Stimulated activated CD4-positive, alpha-beta T cell treated with anti-CD3 and anti-CD28 coated beads, Interleukin-4, amount 100 ng/mL, for 1 hour (primary cell): Measurements from ENCODE around the gene BCAS1.

Experiments
- DNase-seq: peaks from one replicate; pipeline ENCODE4 v3.0.0-alpha.2; 2020

BCAS1 gene, protein sequence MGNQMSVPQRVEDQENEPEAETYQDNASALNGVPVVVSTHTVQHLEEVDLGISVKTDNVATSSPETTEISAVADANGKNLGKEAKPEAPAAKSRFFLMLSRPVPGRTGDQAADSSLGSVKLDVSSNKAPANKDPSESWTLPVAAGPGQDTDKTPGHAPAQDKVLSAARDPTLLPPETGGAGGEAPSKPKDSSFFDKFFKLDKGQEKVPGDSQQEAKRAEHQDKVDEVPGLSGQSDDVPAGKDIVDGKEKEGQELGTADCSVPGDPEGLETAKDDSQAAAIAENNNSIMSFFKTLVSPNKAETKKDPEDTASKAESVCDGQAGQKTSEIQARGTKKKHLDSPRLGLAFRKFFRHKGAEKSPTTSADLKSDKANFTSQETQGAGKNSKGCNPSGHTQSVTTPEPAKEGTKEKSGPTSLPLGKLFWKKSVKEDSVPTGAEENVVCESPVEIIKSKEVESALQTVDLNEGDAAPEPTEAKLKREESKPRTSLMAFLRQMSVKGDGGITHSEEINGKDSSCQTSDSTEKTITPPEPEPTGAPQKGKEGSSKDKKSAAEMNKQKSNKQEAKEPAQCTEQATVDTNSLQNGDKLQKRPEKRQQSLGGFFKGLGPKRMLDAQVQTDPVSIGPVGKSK

DNA sequence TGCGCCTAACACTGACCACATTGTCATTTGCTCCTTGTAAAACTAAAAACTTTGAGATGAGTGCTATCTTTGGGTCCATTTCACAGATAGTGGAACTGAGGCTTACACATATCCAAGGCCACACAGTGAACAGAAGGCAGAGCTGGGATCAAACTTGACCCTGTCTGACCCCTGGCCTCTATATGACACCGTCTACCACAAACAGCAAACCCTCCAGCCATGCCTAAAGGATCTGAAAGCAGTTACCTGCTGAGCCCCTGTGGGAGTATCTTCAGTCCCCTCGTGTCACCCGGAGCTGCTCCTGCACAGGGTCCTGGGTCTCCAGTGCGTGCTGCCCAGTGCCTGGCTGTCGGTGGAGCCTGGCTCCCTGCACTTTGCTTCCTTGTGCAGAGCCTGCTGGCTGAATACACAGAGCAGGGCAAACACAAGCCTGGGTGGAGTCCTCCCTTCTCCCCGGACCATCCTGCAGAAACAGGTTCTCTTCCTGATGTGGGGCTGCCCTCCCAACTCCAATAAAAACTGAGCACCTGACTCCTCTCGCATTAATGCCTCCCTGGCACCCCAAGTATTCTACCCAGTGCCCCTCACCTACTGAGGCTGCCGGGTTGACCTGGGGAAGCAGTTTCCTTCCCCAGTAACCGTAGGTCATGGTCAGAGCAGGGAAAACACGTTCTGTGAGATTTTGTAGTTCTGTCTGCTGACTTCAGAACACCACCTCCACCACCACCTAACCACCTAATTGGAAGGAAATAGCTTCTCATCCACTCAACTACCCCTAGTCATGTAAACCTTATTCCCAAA is at the start of gene BCAS1:
TSS of gene BCAS1 (minus strand) at position 408 of the 801 bp plus-strand sequence. CDS start 11,876 bp downstream, outside the sequence.
- no peak for DNase-seq

DNA sequence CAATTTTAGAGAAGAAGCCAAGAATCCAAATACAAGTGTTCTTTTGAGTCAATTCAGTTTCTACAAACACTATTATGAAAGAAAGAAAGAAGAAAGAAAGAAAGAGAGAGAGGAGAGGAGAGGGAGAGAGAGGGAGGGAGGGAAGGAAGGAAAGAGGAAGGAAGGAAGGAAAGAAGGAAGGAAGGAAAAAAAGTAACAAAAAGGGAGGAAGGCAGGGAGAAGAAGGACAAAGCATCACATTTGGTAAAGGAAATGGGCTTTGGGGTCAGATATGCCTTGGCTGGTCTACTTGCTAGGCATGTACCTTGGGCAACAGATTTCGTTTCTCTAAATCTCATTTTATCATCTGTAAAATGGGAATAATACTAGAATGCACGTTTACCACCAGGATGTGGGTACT is 49.4 kb upstream of the BCAS1 start:
- DNase-seq = no peak

DNA sequence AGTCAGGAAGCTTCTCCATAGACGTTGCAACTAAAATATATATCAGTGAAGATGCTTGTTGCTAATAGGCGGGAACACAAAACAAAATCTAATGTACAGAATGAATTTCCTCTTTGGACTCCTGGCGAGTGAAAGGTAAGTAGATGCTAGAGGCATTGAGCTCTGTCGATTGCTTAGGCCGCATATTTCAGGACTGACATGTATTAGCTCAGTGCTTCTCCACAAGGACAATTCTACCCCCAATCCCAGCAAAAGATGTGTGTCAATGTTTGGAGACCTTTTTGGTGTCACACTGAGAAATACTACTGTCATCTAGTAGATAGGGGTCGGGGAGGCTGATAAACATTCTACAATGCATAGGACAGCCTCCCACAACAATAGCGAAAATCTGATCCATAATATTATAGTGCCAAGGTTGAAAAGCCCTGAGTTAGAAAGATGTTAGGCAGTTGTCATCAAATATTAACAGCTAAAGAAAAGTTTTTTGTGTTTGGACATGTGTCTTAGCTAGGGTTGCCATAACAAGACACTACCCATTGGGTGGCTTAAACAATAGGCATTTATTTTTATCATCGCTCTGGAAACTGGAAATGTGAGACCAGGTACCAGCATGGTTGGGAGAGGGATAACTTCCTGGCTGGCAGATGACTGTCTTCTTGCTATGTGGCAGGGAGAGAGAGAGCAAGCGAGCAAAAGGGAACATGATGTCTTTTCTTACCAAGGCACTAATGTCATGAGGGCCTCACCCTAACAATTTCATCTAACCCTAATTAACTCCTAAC is 48.0 kb upstream of the BCAS1 start:
- DNase-seq = no peak

DNA sequence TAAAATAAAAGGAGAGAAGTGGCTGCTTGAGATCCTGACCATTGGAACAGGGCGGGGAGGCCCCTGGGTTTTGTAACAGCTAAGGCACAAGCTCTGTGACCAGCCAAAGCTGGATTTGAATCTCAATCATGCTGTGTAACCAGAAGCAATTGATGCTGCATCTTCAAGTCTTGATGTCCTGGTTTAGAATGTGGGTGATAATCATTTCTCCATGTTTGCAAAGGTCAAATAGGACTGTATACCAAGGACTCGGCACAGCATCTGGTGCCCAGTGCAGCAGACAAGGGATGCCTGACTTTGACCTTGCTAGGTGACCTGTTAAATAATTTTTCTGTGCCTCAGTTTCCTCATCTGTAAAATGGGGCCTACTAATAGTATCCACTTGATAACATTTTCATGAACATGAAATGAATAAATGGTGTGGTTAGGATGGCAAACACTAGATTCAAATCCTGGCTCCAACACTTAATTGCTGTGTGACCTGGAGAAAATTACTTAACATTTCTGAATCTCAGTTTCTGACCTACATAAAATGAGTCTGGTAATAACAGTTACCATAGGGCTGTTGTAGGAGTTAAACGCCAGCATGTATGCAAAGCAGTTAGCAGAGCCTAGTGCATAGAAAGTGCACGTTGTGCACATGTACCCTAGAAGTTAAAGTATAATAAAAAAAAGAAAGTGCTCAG is 46.3 kb upstream of the BCAS1 start:
- no peak for DNase-seq

DNA sequence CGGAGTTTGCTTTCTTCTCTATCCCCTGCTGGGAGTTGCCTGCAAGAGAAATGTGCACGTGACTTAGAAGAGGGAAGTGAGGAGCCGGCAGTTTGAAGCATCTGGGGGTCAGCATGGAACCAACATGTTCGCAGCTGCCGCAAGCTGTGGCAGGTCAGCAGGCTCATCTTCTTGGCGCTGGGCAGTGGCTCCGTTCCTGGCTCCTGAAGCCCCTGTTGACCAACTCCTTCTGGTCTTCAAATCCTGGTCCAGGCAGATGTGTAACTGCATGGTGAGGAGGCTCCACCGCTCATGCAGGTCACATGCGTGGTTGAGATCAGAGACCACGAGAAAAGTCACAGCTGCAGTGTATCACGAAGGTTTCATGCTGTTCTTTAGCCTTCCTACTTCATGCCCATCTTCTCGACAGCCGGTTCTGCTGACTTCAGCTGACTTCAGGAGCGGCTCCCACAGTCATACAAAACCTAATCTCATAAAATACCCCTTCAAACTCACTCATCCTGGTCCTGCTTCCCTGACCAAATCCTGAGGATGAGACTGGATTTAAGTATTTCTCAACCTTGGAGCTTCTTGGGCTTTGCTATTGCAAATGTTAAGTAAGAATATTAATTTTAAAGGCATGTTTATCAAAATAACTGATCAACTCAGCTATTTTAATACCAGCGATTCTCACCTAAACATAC is 44.9 kb upstream of the BCAS1 start:
- DNase-seq = no peak

DNA sequence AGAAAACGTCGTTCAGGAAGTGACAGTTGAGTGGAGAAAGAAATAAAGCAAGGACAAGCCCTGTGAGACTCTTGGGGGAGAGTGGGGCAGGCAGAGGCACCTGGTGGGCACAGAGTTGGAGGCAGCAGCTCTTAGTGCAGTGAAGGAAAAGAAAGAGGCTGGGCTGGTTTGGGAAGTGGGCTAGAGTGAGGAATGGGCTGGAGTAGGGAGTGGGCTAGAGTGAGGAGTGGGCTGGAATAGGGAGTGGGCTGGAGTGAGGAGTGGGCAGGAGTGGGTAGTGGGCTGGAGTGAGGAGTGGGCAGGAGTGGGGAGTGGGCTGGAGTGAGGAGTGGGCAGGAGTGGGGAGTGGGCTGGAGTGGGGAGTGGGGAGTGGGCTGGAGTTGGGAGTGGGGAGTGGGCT is 43.7 kb upstream of the BCAS1 start:
- DNase-seq = no peak

DNA sequence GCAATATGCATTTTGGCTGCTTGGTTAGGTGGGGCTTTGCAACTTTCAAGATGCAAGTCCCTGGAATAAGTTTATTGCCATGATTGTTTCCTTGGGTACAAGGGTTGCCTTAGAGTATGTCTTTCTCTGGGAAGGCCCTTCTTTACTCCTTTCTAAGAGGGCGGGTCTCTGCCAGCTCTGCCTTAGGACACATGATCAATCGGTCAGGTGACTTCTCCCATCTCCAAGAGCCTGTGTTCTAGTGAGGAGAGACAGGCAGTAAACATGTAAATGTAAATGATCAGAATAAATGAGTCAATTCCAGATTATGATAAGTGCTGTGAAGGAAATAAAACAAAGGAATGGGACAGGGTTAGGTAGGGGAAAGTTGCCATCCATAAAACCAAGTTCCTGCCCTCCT is 43.2 kb upstream of the BCAS1 start:
- DNase-seq = no peak

DNA sequence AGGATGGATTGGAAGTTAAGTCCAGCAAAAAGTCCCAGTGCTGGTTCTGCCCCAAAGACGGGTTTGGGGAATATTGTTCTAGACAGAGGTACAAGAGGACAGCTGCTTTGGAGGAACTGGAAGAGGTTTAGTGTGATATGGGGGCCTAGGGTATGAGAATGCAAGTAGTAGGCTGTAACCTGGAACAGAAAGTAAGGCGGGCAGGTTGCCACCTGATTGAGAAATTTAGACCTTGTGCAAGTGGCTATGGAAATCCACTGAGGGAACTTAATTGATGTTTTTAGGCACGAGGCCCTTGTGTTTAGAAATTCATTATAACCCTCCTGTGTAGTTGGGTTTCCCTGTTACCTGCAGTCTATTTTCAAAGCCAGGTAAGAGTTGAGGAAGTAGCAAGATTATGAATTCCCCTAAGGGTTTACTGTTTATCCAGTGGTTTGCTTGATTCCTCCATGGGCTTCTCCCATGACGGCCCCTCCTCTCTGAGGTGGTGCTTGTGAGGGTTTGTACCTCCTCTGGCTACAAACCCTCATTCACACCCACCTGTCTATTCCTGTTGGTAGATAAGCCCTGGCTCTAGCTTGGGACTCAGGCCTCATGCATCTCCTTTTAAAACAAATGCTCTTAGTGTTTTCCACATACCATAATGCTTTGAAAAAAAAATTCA is 42.0 kb upstream of the BCAS1 start:
- no peak for DNase-seq

DNA sequence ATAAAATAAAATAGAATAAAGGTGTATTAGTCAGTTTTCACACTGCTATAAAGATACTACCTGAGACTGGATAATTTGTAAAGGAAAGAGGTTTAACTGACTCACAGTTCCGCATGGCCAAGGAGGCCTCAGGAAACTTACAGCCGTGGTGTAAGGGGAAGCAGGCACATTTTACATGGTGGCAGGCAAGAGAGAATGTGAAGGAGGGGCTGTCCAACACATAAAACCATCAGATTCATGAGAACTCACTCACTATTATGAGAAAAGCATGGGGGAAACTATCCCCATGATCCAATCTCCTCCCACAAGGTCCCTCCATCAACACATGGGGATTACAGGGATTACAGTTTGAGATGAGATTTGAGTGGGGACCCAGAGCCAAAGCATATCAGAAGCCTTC is 41.1 kb upstream of the BCAS1 start:
- no peak for DNase-seq

DNA sequence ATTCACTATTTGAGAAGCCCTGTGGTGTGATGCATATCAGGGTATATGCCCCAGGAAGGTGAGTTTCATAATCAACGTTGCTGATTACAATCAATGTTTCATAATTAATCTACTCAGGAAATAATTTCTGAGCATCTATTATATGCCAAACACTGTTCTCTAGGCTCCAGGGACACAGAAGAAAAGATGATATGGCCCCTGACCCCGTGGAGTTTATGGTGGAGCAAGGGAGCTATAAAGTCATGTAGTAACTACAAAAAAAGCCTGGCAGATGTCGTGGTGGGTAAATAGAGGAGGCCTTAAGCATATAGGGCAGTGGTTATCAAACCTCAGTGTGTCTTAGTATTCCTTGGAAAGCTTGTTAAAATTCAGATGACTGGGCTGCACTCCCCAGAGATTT is 40.1 kb upstream of the BCAS1 start:
- DNase-seq = no peak

DNA sequence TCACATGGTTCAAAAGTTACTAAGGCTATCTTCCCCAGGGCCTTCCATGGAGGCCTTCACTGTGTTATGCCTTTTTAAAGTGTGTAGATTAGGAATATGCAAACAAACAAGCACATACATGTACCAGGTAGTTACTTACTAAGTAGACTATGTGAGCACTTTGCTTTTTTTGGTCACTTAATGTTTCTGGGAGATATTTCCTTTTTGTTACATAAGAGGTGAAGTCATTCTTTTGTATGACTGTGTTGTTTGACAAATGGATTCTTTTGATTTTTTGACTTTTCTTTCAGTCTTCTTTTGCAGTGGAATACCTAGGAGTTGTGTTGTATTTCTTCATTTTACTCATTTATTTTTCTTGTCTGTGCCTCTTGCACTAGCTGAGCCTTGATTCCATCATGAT is 39.6 kb upstream of the BCAS1 start:
- no peak for DNase-seq

DNA sequence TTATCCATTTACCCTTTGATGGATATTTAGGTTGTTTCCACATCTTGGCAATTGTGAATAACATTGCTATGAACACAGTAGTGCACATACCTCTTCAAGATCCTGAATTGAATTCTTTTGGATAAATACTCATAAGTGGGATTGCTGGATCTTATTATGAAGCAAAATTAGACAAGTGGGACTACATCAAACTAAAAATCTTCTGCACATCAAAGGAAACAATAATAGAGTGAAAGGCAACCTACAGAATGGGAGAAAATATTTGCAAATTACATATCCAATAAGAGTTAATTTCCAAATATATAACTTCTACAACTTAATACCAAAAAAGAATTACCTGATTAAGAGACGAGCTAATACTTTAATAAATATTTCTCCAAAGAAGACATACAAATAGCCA is 38.4 kb upstream of the BCAS1 start:
- DNase-seq = no peak

DNA sequence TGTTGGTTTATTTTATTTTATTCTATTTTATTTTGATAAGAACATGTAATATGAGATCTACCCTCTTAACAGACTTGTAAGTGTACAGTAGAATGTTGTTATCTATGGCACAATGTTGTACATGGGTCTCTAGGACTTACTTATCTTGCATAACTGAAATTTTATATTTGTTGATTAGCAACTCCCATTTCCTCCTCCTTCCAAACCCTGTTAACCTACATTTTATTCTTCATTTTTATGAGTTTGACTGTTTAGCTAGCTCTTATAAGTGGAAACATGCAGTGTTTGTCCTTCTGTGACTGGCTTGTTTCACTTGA is 37.9 kb upstream of the BCAS1 start:
- no peak for DNase-seq

DNA sequence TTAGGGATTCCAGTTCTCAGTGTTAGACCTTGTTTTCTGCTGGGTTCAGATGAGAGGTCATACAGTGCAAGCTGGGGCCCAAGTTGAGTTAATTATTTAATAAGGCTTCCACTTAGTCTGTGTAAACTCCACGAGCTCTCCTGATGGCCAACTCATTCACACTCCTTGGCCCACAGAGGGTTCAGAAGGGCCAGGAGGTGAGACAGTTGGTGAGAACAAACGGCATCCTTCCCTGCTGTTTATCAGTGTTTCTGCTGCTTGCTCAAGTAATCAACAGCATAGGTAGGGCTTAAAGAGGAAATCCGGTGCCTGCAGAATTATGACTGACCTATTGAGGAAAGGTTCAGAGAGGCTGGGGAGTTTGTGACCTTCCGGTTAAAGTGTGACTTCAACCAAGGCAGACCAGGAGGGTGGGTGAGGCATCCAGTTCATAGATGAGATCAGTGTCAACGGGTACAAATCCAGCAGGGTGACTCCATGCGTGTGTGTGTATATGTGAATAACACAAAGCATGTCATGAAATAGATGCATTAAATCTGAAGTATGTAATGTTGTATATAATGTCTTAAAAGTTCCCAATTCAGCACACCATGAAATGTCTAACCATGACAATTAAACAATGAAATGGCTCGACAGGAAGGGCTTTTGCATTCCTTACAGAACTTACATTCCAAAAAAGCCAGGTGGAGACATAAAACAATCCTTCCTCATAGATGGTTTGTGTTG is 37.4 kb upstream of the BCAS1 start:
- DNase-seq = no peak

DNA sequence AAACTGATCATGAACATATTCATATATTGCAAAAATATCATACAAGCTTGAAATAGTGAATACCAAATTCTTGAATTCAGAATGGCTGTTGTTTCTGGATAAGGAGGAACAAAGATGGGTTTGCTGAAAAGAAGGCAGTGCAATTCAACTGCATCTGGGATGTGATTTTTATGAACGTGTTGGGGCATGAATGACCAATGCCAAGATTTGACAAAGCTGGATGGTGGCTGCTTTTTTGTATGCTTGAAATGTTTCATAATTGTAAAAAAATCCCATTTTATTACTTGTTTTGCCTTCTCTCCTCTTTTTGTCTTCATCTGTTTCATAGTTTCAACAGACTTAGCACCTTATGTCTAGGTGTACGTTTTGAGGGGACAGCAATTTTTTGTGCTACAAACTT is 36.8 kb upstream of the BCAS1 start:
- no peak for DNase-seq

DNA sequence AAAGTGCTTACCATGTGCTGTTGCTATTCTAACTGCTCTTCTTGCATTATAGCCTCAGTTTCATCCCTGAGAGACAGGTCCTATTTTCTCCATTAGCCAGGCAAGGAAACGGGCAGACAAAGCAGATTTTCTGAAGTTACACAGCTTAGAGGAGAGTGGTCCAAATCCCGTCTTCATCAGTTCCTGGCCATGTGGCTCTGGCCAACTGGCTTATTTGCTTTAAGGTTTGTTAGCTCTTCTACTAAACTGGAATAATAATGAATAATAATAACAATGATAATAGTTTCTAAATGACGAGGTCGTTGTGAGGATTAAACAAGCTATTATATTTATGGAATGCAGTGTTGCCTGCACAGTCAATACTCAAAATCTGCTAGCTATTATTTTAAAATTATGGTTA is 35.8 kb upstream of the BCAS1 start:
- no peak for DNase-seq

DNA sequence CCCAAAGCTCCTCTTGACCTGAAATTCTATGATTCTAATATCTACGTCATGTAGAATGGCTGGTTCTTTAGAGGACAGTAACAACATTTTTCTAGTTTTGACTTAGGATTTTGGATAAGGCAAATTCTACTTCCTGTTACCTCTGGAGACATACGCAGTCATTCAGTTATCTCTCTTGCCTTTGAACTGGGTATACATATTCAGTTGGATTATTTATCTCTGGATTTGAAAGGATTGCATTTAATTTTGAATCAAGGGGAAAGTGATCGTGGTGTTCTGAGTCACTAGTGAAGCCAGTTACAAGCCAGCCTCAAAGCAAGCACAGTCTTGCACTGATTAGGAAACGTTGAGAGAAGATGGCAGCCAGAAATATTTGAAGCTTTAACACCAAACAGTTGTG is 35.3 kb upstream of the BCAS1 start:
- no peak for DNase-seq

DNA sequence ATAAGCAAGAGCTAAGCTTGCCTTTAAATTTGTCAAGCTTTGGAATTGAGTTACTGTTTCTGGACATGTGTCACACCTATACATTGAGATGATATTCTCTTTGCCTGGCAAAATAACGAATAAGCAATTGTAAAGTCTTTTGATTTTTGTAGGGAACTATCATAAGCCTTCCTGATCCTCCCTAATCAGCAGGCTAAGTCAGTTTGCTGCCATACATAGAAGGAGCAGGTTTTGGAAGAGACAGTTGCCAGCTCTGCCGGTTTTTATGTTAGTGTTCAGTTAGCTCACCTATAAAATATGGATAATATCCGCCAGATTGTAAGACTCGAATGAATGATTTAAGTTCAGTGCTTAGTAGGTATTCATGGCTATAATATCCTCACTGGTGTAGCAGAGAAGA is 34.4 kb upstream of the BCAS1 start:
- DNase-seq = no peak

DNA sequence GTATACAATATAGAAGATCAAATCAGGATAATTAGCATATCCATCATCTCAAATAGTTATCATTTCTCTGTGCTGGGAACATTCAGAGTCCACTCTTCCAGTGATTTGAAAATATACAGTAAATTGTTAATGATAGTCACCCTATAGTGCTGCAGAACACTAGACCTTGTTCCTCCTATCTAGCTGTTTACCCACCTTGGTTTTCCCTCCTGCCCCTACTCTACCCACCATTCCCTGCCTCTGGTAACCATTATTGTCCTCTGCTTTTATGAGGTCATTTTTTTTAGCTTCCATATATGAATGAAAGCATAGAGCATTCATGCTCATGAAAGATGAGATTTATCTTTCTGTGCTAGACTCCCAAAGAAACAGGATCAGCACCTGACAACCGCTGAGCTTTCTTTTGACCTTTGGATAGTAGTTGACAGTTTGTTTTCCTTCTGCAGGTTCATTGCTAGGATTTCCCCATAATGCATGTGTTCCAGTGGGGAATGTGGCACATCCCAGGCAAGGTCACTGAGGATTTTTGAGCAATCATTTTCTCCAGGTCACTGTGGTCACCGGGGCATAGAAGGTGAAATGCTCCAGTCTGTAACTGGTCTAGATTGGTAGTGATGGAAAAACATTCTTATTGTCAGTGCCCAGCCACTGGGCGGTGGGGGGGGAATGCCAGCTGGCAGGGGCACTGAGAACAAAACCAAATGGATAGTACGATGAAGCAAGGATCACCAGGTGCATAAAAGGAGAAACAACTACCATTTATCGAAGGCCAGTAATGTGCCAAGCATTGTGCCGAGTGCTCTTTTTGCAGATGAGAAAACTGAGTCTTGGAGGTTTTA is 33.6 kb upstream of the BCAS1 start:
- DNase-seq = no peak
